IMR-90 (cell line): ENCODE data around the gene TAF11. TPM values are rescaled to one million over a fixed set of nuclear protein-coding genes. Genes with fewer than 3 reads are reported as not detected.

Experiments used
- ATAC-seq: fragments of 200-7000 bp; cut with Tn5 transposase; 2 replicates; pipeline ENCODE4 v1.9.1; 2020; ENCODE audit warnings: low read depth, mild to moderate bottlenecking, moderate library complexity
- BruUV-seq: library from RNA; stranded (reverse); fragments of 400-500 nt; replicated peaks from 2 replicates; lab custom pipeline; 2021; lab: Mats Ljungman, UMichigan
- CTCF ChIA-PET: fragments of 300-600 bp; formaldehyde crosslinking; extraction: SDS; loops from one replicate; lab custom pipeline; 2021; ENCODE audit warnings: antibody characterized with exemption; lab: Yijun Ruan, JAX
- POLR2A ChIA-PET: fragments of 300-600 bp; sonication (Branson Sonifier 250); formaldehyde crosslinking; loops from one replicate; lab custom pipeline; 2022; ENCODE audit warnings: antibody characterized with exemption; ENCODE audit not compliant: unreplicated experiment; lab: Charles Lee
- DNase-seq: peaks from one replicate; pipeline ENCODE4 v3.0.0; 2013
- H2AFZ ChIP-seq: replicated peaks from 2 replicates; pipeline ENCODE3; 2013; ENCODE audit warnings: low read length, mild to moderate bottlenecking; ENCODE audit not compliant: poor library complexity
- H2AK5ac ChIP-seq: 2 replicates; pipeline ENCODE4 v1.6.1; 2013; ENCODE audit warnings: low read depth, low read length, inconsistent platforms
- H2AK9ac ChIP-seq: replicated peaks from 2 replicates; pipeline ENCODE3; 2013; ENCODE audit warnings: mild to moderate bottlenecking, low read depth, low read length, moderate library complexity; ENCODE audit not compliant: poor library complexity
- H2BK120ac ChIP-seq: 2 replicates; pipeline ENCODE4 v1.6.1; 2013; ENCODE audit warnings: low read depth, low read length, inconsistent platforms
- H2BK15ac ChIP-seq: 3 replicates; pipeline ENCODE4 v1.6.1; 2013; ENCODE audit warnings: low read depth, low read length, inconsistent platforms
- H2BK20ac ChIP-seq: 2 replicates; pipeline ENCODE4 v1.6.1; 2013; ENCODE audit warnings: low read depth, mild to moderate bottlenecking, inconsistent platforms, low read length, moderate library complexity
- H2BK5ac ChIP-seq: 2 replicates; pipeline ENCODE4 v1.6.1; 2013; ENCODE audit warnings: mild to moderate bottlenecking, low read depth, low read length, inconsistent platforms; ENCODE audit not compliant: poor library complexity, severe bottlenecking
- H3K14ac ChIP-seq: replicated peaks from 2 replicates; pipeline ENCODE4 v1.6.1; 2013; ENCODE audit warnings: low read depth, low read length, inconsistent platforms
- H3K18ac ChIP-seq: 2 replicates; pipeline ENCODE4 v1.6.1; 2013; ENCODE audit warnings: low read depth, low read length, control low read depth
- H3K23ac ChIP-seq: 2 replicates; pipeline ENCODE4 v1.6.1; 2013; ENCODE audit warnings: low read depth, low read length, inconsistent platforms
- H3K27ac ChIP-seq: 2 replicates; pipeline ENCODE4 v1.5.1; 2013; ENCODE audit warnings: mild to moderate bottlenecking, control low read depth, low read length; ENCODE audit not compliant: insufficient read depth
- H3K27me3 ChIP-seq: 2 replicates; pipeline ENCODE4 v1.6.1; 2013; ENCODE audit warnings: low read length; ENCODE audit not compliant: control insufficient read depth, insufficient read depth
- H3K36me3 ChIP-seq: 2 replicates; pipeline ENCODE4 v1.6.1; 2013; ENCODE audit warnings: low read length, mixed read lengths; ENCODE audit not compliant: control insufficient read depth, insufficient read depth
- H3K4ac ChIP-seq: 2 replicates; pipeline ENCODE4 v1.6.1; 2013; ENCODE audit warnings: low read depth, low read length, inconsistent platforms
- H3K4me1 ChIP-seq: 2 replicates; pipeline ENCODE4 v1.6.1; 2013; ENCODE audit warnings: low read length, mixed read lengths; ENCODE audit not compliant: control insufficient read depth, insufficient read depth
- H3K4me2 ChIP-seq: 2 replicates; pipeline ENCODE4 v1.6.1; 2013; ENCODE audit warnings: low read depth, mild to moderate bottlenecking, control low read depth, low read length, moderate library complexity
- H3K4me3 ChIP-seq: 2 replicates; pipeline ENCODE4 v1.5.1; 2013; ENCODE audit warnings: low read depth, mild to moderate bottlenecking, control low read depth, low read length, moderate library complexity; ENCODE audit not compliant: insufficient read depth
- H3K56ac ChIP-seq: 2 replicates; pipeline ENCODE4 v1.6.1; 2013; ENCODE audit warnings: low read length, inconsistent platforms; ENCODE audit not compliant: insufficient read depth; ENCODE audit errors: extremely low read depth
- H3K79me1 ChIP-seq, 2 experiments: 2 replicates each; pipeline ENCODE4 v1.6.1; 2013; ENCODE audit warnings: low read length in 2 of 2, inconsistent platforms in 1 of 2, low read depth in 1 of 2
- H3K9ac ChIP-seq: 2 replicates; pipeline ENCODE4 v1.6.1; 2013; ENCODE audit warnings: low read depth, low read length, control low read depth
- H3K9me1 ChIP-seq: 2 replicates; pipeline ENCODE4 v1.6.1; 2013; ENCODE audit warnings: low read length, inconsistent platforms; ENCODE audit not compliant: insufficient read depth
- H3K9me3 ChIP-seq: 2 replicates; pipeline ENCODE4 v1.6.1; 2013; ENCODE audit warnings: low read length; ENCODE audit not compliant: control insufficient read depth, insufficient read depth
- H4K20me1 ChIP-seq: 2 replicates; pipeline ENCODE4 v1.6.1; 2013; ENCODE audit warnings: low read length, inconsistent platforms; ENCODE audit not compliant: insufficient read depth
- H4K5ac ChIP-seq: 2 replicates; pipeline ENCODE4 v1.6.1; 2013; ENCODE audit warnings: mild to moderate bottlenecking, low read depth, low read length, control low read depth
- H4K8ac ChIP-seq, 2 experiments: 2 replicates each; pipeline ENCODE4 v1.6.1; 2013; ENCODE audit warnings: low read depth in 2 of 2, low read length in 2 of 2, control low read depth in 1 of 2, inconsistent platforms in 1 of 2
- H4K91ac ChIP-seq: 2 replicates; pipeline ENCODE4 v1.6.1; 2013; ENCODE audit warnings: low read depth, low read length, inconsistent platforms; ENCODE audit not compliant: insufficient read depth
- BHLHE40 ChIP-seq: fragments of 150-350 bp; IDR thresholded peaks from 2 replicates; pipeline ENCODE4 v1.6.1; 2016; ENCODE audit warnings: mild to moderate bottlenecking, low read depth, low read length
- RCOR1 ChIP-seq: IDR thresholded peaks from 2 replicates; pipeline ENCODE4 v1.6.1; 2012; ENCODE audit warnings: mild to moderate bottlenecking, low read length, improper control_type of control experiment; ENCODE audit not compliant: insufficient replicate concordance
- RFX5 ChIP-seq: IDR thresholded peaks from 2 replicates; pipeline ENCODE4 v1.8.0; 2012; ENCODE audit warnings: low read depth, mild to moderate bottlenecking, low read length, moderate library complexity
- WGBS, 2 experiments: methylation state at CpG; one replicate each; pipeline versions ENCODE4 v1.1.5 to v1.1.7; 2013; ENCODE audit warnings: missing lambda C conversion rate in 2 of 2; ENCODE audit not compliant: insufficient read length in 1 of 2; ENCODE audit errors: extremely low coverage in 2 of 2; 5-methylcytosine and 5-hydroxymethylcytosine counted together
- dilution Hi-C: fragments of 300-500 bp; cut with HindIII; formaldehyde crosslinking; loops from one replicate; pipeline ENCODE4 v1.14.3; 2018; ENCODE audit warnings: low sequenced_read_pairs; ENCODE audit not compliant: unreplicated experiment
- in situ Hi-C: fragments of 300-500 bp; cut with MboI; formaldehyde crosslinking; loops from 3 replicates; pipeline ENCODE4 v1.14.3; 2019; ENCODE audit warnings: low sequenced_read_pairs, inconsistent platforms, mixed read lengths
- intact Hi-C: fragments of 100-400 bp; cut with micrococcal nuclease; formaldehyde crosslinking; loops from 2 replicates; pipeline ENCODE4 v1.10.0; 2022
- polyA plus RNA-seq, 3 experiments: library from polyadenylated mRNA; depleted of rRNA; stranded (reverse); fragments of >200 nt; gene quantifications; 2 replicates each; pipeline ENCODE4 v1.2.3, GENCODE V29; 2012; ENCODE audit warnings: low replicate concordance in 1 of 3
- total RNA-seq: library from RNA; depleted of rRNA; stranded (reverse); fragments of >200 nt; gene quantifications from 2 replicates; pipeline ENCODE4 v1.2.3, GENCODE V29; 2012

The TAF11 gene
- total and polyA plus RNA-seq, 2 of the 4 experiments (the other 2 are of a cell fraction) = 12.7 to 23.3 TPM

DNA sequence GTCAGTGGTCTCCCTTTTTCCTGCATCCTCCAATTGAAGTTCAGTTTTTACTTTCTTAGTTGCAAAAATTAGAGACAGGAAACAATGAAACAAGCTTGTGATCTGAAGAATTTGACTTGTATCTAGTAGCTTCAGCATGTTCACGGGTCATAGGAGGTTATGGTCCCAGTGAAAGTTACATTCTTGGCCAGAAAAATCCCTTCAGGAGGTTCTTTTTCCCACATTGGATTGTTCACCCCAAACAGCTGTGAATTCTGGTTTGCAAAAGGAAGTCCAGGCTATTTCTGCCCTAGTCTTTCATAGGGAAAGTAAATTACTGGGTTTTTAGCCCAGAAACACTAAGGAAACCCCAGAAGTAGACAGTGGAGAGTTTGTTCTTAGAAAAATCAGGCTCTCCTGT is 9.3 kb upstream of the TAF11 start:
- Histone ChIP-seq H3K4me1 (no peaks in the 10 kb centered on the region), H4K20me1 (peaks cover 7% of the 10 kb centered on the region; the same call in 1 of the 2 replicates), H3K14ac (no peak overlapping the region), H3K23ac (no peak overlapping the region), H3K79me1 (peaks cover 14 to 19% of the 10 kb centered on the region in 2 experiments), H2BK120ac (no peak overlapping the region), H2BK15ac (no peak overlapping the region), H3K27me3 (no peaks in the 10 kb centered on the region), H3K4ac (no peak overlapping the region), H3K18ac (no peak overlapping the region), H3K9me3 (no peaks in the 10 kb centered on the region), H2BK20ac (no peak overlapping the region), H2AK5ac (no peak overlapping the region), H4K91ac (no peak overlapping the region), H3K36me3 (no peaks in the 10 kb centered on the region), H3K4me2 (no peak overlapping the region), H2BK5ac (no peak overlapping the region), H3K56ac (no peak overlapping the region), H2AFZ (no peak overlapping the region), H4K5ac (no peak overlapping the region), H2AK9ac (no peak overlapping the region), H4K8ac (no peak overlapping the region), H3K9me1 (peaks cover 4% of the 10 kb centered on the region; the same call in 1 of the 2 replicates), H3K4me3 (no peak overlapping the region), H3K27ac (no peak overlapping the region), H3K9ac (no peak overlapping the region)
- no peak for TF ChIP-seq BHLHE40
- TF ChIP-seq RFX5 = no peak
- no peak for TF ChIP-seq RCOR1
- ATAC-seq = no peak
- DNase-seq = no peak
- dilution Hi-C loops (no loop called here), intact Hi-C loops (no loop called here), in situ Hi-C loops (no loop called here)
- BruUV-seq = no TSS peak
- WGBS, 2 experiments = no CpG with 5 or more reads among the region's 1 CpG
- ChIA-PET CTCF (no interaction called here), POLR2A (no interaction called here)
